ENCODE results near the gene HPS4. TPM values are rescaled to one million over a fixed set of nuclear protein-coding genes. Genes with fewer than 3 reads are reported as not detected.

The HPS4 gene
- total RNA-seq, 4 donors from 2014 or later, result 21.9 to 28.5 (median 24.5) TPM

DNA sequence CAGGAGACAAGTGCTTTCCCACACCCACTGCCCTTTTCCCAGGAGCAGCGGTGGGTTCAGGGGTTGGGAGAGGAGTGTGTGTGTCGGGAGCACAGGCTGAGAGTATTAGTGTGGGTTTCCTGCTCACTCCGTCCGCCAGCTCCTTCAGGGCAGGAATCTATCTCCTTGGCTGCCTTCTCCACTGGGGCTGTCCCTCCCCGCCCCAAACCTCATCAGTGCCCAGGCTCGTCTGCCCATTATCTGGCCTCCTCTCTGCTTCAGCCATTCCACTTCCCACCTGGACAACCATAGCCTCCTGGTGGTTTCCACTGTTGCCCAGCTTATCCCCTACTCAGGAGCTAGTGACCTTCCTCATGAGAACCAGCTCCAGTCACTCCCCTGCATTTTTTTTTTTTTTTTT lies 34.6 kb downstream of the HPS4 start:
- H3K9me3 ChIP-seq, result no peaks in the 10 kb centered on the region
- H3K4me1 ChIP-seq, result peaks cover 0 to 6% (median 0%) of the 10 kb centered on the region in 3 donors
- no peak overlapping the region for H3K4me3 ChIP-seq
- no peaks in the 10 kb centered on the region for H3K27me3 ChIP-seq
- intact Hi-C loops (cut with DNase I), result no loop called here
- WGBS, 2 donors, result 36 to 67% methylated on average over 2 to 6 of the region's 6 CpGs
- DNase-seq, result no peak
- TF ChIP-seq, protein P1, sequence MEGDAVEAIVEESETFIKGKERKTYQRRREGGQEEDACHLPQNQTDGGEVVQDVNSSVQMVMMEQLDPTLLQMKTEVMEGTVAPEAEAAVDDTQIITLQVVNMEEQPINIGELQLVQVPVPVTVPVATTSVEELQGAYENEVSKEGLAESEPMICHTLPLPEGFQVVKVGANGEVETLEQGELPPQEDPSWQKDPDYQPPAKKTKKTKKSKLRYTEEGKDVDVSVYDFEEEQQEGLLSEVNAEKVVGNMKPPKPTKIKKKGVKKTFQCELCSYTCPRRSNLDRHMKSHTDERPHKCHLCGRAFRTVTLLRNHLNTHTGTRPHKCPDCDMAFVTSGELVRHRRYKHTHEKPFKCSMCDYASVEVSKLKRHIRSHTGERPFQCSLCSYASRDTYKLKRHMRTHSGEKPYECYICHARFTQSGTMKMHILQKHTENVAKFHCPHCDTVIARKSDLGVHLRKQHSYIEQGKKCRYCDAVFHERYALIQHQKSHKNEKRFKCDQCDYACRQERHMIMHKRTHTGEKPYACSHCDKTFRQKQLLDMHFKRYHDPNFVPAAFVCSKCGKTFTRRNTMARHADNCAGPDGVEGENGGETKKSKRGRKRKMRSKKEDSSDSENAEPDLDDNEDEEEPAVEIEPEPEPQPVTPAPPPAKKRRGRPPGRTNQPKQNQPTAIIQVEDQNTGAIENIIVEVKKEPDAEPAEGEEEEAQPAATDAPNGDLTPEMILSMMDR (IDR thresholded peaks at IDR 0.05), result no peak
- no peak for TF ChIP-seq POLR2A (IDR thresholded peaks at IDR 0.05)
- peaks cover 0 to 45% (median 13%) of the 10 kb centered on the region in 3 donors for H3K36me3 ChIP-seq
- H3K27ac ChIP-seq, result no peak overlapping the region

DNA sequence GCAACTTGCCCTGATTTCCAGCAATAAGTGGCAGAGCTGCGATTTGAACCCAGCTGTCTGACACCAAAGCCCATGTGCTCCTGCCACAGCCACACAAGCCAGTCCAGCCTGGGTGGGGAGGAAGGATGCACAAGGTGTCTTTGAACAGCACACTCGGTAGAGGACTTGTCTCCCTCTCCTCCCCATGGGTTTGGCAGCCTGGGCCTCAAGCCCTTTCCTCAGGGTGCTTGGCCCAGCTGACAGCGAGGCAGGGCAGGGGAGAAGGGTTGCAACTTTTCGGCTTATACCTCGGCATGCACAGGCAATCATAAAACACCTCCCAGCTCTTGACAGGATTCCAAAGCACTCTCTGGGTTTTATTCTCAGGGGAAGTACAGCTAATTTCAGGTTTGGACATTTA lies 35.2 kb downstream of the HPS4 start:
- H3K4me3 ChIP-seq, result no peak overlapping the region
- no peak overlapping the region for H3K27ac ChIP-seq
- H3K36me3 ChIP-seq, result peaks cover 0 to 39% (median 8%) of the 10 kb centered on the region in 3 donors
- DNase-seq, result no peak
- WGBS, 2 donors, result 30 to 57% methylated on average over 2 to 5 of the region's 5 CpGs
- H3K4me1 ChIP-seq, result peaks cover 0 to 6% (median 0%) of the 10 kb centered on the region in 3 donors
- no peaks in the 10 kb centered on the region for H3K27me3 ChIP-seq
- TF ChIP-seq POLR2A (IDR thresholded peaks at IDR 0.05), result no peak
- TF ChIP-seq, protein P1 (IDR thresholded peaks at IDR 0.05), result no peak
- no peaks in the 10 kb centered on the region for H3K9me3 ChIP-seq
- intact Hi-C loops (cut with DNase I), result no loop called here

DNA sequence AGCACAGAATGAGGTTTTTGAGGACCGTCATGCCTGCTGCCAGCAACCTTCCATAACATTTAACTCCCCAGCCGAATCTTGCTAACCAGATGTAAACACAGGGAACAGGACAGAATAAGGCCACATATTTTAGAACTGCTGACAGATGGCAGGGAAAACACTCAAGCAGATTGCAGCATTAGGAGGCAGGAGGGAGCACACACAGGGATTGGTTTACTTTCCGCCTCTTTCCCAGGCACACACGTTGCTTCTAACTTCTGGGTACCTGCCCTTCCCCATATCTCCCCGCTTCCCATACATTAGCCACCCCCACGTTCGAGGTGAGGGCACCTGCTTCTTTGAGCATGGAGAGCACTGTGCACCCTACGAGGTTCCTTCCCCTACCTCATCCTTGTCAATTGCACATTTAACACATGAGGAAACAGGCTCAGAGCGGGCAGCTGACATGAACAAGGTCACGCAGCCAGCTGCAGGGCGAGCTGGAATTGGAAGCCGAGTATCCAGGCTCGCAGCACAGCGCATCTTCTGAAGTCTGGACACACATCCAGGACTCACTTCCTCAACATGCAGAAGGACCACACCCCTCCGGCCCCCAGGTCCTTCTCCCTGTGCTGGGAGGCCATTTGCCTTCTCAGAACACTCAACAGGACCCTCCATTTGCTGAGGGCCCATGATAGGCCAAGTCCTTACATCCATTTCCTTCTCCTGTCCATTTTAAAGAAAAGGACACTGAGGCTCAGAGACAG lies 35.8 kb downstream of the HPS4 start:
- TF ChIP-seq POLR2A (IDR thresholded peaks at IDR 0.05), result no peak
- TF ChIP-seq, protein P1 (IDR thresholded peaks at IDR 0.05), result no peak
- peaks cover 0 to 33% (median 3%) of the 10 kb centered on the region in 3 donors for H3K36me3 ChIP-seq
- H3K4me1 ChIP-seq, result peaks cover 0 to 6% (median 0%) of the 10 kb centered on the region in 3 donors
- DNase-seq, result no peak
- H3K27ac ChIP-seq, result no peak overlapping the region
- no peaks in the 10 kb centered on the region for H3K9me3 ChIP-seq
- no peak overlapping the region for H3K4me3 ChIP-seq
- WGBS, 2 donors, result 80% methylated on average over 13 to 15 of the region's 15 CpGs
- no peaks in the 10 kb centered on the region for H3K27me3 ChIP-seq
- intact Hi-C loops (cut with DNase I), result no loop called here

DNA sequence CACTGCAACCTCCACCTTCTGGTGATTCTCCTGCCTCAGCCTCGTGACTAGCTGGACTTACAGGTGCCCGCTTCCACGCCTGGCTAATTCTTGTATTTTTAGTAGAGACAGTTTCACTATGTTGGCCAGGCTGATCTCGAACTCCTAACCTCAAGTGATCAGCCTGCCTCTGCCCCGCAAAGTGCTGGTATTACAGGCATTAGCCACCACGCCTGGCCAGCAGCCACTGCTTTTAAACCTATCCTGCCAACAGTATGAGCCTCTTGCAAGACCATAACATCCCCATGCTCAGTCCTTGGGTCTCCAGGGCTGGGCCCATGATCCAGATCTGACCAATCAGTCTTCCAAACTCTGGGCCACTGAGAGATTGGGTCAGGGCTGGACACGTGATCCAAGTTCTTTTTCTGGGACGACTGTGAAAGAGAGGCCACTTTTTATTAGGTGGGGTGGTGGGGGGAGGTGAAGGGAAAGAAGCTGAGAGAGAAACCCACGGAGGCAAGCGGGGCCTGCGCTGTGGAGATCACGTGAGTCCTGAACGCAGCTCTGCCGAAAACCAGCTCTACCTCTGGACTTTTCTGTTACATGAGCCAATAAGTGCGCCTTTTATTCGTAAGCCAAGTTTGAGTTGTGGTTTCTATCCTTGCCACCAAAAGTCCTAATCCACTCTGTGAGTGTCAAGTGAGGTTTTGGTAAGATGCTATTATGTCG lies 36.6 kb downstream of the HPS4 start:
- WGBS, 2 donors, result 91 to 95% methylated on average over 15 to 16 of the region's 17 CpGs
- DNase-seq, result no peak
- TF ChIP-seq, protein P1 (IDR thresholded peaks at IDR 0.05), result no peak
- no peak for TF ChIP-seq POLR2A (IDR thresholded peaks at IDR 0.05)
- H3K4me3 ChIP-seq, result no peak overlapping the region
- H3K27me3 ChIP-seq, result no peaks in the 10 kb centered on the region
- H3K36me3 ChIP-seq, result peaks cover 0 to 25% (median 3%) of the 10 kb centered on the region in 3 donors
- peaks cover 0 to 6% (median 0%) of the 10 kb centered on the region in 3 donors for H3K4me1 ChIP-seq
- intact Hi-C loops (cut with DNase I), result no loop called here
- no peaks in the 10 kb centered on the region for H3K9me3 ChIP-seq
- no peak overlapping the region for H3K27ac ChIP-seq
